ENCODE measurements around the gene PSD2.

- TF ChIP-seq, protein P1, sequence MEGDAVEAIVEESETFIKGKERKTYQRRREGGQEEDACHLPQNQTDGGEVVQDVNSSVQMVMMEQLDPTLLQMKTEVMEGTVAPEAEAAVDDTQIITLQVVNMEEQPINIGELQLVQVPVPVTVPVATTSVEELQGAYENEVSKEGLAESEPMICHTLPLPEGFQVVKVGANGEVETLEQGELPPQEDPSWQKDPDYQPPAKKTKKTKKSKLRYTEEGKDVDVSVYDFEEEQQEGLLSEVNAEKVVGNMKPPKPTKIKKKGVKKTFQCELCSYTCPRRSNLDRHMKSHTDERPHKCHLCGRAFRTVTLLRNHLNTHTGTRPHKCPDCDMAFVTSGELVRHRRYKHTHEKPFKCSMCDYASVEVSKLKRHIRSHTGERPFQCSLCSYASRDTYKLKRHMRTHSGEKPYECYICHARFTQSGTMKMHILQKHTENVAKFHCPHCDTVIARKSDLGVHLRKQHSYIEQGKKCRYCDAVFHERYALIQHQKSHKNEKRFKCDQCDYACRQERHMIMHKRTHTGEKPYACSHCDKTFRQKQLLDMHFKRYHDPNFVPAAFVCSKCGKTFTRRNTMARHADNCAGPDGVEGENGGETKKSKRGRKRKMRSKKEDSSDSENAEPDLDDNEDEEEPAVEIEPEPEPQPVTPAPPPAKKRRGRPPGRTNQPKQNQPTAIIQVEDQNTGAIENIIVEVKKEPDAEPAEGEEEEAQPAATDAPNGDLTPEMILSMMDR (IDR thresholded peaks at IDR 0.05): no peak
- TF ChIP-seq EP300 (IDR thresholded peaks at IDR 0.05) (no peak), POLR2A (IDR thresholded peaks at IDR 0.05; ENCODE audit: low read depth) (no peak), POLR2AphosphoS5 (IDR thresholded peaks at IDR 0.05) (no peak)
Observed at GRCh38 chr5:139843991-139844390, 48.4 kb downstream of the PSD2 start.

All from esophagus muscularis mucosa (tissue), 4 donors.